Measurements from ENCODE around the gene DCDC2B. TPM values are rescaled to one million over a fixed set of nuclear protein-coding genes. Genes with fewer than 3 reads are reported as not detected.

Gene DCDC2B
- polyA plus RNA-seq, 1 experiment, result not detected

DNA sequence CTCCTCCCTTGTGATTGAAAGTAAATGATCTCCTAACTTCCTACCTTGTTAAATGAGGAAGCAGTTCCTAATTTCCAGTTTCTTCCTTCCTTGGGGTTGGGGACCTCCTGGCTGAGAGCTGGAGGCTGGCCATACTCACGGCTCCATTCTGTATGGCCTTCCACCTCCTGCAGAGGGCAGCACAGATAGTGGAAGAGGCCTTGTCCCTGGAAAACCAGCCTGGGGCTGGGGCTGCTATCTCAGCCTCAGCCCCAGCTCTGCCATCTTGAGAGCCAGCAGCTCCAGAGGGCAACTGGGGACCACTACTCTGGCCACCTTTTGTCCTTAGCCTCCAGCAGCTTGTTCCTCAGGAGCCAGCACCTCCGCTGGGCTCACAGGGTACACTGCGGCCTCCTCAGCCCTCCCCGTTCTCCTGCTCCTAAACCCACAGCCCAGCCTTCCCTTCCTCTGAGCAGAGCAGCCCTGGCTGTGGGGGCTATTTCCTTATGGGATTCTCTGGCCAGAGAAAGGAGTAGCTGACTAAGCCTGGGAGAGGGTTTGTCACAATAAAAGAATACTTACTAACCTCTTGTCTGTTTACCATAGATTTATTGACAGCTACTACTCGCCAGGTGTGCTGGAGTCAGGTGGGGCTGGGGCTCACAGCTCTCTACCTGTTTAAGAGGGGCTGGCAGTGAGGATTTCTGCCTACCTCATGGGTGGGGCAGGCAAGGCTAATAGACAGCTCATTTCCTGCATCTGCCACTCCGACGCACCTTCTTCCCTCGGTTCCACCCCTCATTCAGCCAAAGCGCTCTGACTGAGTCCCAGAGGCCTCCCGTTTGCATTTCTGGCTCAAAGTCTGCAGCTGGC lies 7.0 kb downstream of the DCDC2B start:
- no peaks in the 10 kb centered on the region for H3K9me3 ChIP-seq (ENCODE audit: control insufficient read depth, insufficient read depth, low read length)
- TF ChIP-seq, protein P1, sequence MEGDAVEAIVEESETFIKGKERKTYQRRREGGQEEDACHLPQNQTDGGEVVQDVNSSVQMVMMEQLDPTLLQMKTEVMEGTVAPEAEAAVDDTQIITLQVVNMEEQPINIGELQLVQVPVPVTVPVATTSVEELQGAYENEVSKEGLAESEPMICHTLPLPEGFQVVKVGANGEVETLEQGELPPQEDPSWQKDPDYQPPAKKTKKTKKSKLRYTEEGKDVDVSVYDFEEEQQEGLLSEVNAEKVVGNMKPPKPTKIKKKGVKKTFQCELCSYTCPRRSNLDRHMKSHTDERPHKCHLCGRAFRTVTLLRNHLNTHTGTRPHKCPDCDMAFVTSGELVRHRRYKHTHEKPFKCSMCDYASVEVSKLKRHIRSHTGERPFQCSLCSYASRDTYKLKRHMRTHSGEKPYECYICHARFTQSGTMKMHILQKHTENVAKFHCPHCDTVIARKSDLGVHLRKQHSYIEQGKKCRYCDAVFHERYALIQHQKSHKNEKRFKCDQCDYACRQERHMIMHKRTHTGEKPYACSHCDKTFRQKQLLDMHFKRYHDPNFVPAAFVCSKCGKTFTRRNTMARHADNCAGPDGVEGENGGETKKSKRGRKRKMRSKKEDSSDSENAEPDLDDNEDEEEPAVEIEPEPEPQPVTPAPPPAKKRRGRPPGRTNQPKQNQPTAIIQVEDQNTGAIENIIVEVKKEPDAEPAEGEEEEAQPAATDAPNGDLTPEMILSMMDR (IDR thresholded peaks at IDR 0.05; ENCODE audit: low read depth, low read length), result peak; percentile 90
- POLR2A ChIA-PET, result interaction anchor here (0.6 to 2.5 kb wide), 7 partner anchors 10 to 179 kb away, joined by 3 to 29 read pairs (median 3); partner anchors contain the start of genes BSDC1, IQCC and MARCKSL1
- CTCF ChIA-PET, result interaction anchor here (0.5 to 3.3 kb wide), 41 partner anchors 10 to 314 kb away, joined by 3 to 38 read pairs (median 4); partner anchors contain the start of genes BSDC1, CCDC28B, FAM167B and IQCC
- H3K27me3 ChIP-seq (ENCODE audit: control insufficient read depth, insufficient read depth, low read length), result no peaks in the 10 kb centered on the region
- DNase-seq (ENCODE audit: low read depth, low spot score), result no peak
- no peak overlapping the region for H3K27ac ChIP-seq (ENCODE audit: low read depth, low read length)
- H3K4me3 ChIP-seq (ENCODE audit: low read depth, low read length), result no peak overlapping the region

GRCh38 chr1:32216566-32216965 lies 7.7 kb downstream of the DCDC2B start:
- no peaks in the 10 kb centered on the region for H3K27me3 ChIP-seq (ENCODE audit: control insufficient read depth, insufficient read depth, low read length)
- H3K4me3 ChIP-seq (ENCODE audit: low read depth, low read length), result no peak overlapping the region
- ChIA-PET POLR2A (interaction anchor here (0.6 to 2.5 kb wide), 4 partner anchors 18 to 135 kb away, joined by 3 to 29 read pairs (median 5); partner anchors contain the start of gene MARCKSL1), CTCF (interaction anchor here (0.9 to 3.3 kb wide), 19 partner anchors 11 to 197 kb away, joined by 3 to 38 read pairs (median 7); partner anchors contain the start of genes CCDC28B, FAM167B, IQCC and MARCKSL1)
- no peaks in the 10 kb centered on the region for H3K9me3 ChIP-seq (ENCODE audit: control insufficient read depth, insufficient read depth, low read length)
- TF ChIP-seq, protein P1 (IDR thresholded peaks at IDR 0.05; ENCODE audit: low read depth, low read length), result no peak
- H3K27ac ChIP-seq (ENCODE audit: low read depth, low read length), result no peak overlapping the region
- no peak for DNase-seq (ENCODE audit: low read depth, low spot score)

- Histone ChIP-seq H3K9me3 (ENCODE audit: control insufficient read depth, insufficient read depth, low read length) (no peaks in the 10 kb centered on the region), H3K4me3 (ENCODE audit: low read depth, low read length) (no peak overlapping the region), H3K27ac (ENCODE audit: low read depth, low read length) (no peak overlapping the region), H3K27me3 (ENCODE audit: control insufficient read depth, insufficient read depth, low read length) (no peaks in the 10 kb centered on the region)
- CTCF ChIA-PET, result no interaction called here
- TF ChIP-seq, protein P1 (IDR thresholded peaks at IDR 0.05; ENCODE audit: low read depth, low read length), result no peak
- DNase-seq (ENCODE audit: low read depth, low spot score), result no peak
- POLR2A ChIA-PET, result no interaction called here
Observed at GRCh38 chr1:32219022-32219421, 10.1 kb downstream of the DCDC2B start.

DNA sequence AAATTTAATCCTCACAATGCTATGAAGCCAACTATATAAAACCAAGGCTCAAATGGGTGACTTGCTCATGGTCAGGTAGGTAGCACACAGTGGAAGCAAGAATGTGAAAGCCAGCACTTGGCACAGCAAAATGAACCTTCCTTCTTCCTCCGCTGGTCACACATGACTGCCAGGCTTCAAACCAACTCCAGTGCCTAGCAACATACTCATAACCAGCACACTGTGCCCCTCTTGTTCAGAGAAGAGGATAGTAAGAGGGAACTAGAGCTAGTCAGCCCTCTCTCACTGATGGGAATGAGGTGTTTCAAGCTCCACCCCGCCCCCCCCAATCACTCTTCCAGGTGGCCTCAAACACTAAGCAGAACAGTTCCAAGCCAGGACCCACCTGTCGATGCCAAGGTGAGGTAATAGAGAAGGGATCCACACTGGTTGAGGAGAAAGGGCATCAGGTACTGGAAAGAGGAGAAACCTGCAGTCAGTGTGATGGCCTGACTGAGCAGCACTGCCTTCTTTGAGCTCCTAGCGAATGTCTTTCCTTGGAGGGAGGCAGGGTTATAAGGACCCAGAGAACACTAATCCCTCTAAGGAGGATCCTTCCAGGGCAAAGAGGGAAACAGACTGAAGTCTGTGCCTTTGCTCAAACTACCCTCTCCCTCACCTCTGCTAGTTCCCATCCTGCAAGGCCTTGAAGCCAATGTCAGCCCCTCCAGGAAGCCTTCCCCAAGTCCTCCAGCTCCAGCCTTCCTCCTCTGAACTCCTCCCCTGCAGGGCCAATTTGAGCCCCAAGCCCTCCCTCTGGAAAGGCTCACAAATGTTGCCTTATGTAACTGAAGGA lies 12.1 kb downstream of the DCDC2B start:
- no peaks in the 10 kb centered on the region for H3K27me3 ChIP-seq (ENCODE audit: control insufficient read depth, insufficient read depth, low read length)
- no peaks in the 10 kb centered on the region for H3K9me3 ChIP-seq (ENCODE audit: control insufficient read depth, insufficient read depth, low read length)
- H3K27ac ChIP-seq (ENCODE audit: low read depth, low read length), result no peak overlapping the region
- TF ChIP-seq, protein P1 (IDR thresholded peaks at IDR 0.05; ENCODE audit: low read depth, low read length), result no peak
- DNase-seq (ENCODE audit: low read depth, low spot score), result no peak
- POLR2A ChIA-PET, result interaction anchor here (1.1 kb wide), 1 partner anchor 131 kb away, joined by 3 read pairs; no protein-coding TSS in a partner anchor
- CTCF ChIA-PET, result no interaction called here
- H3K4me3 ChIP-seq (ENCODE audit: low read depth, low read length), result peak overlapping the region; percentile 74
